Liver (tissue), 9 donors: ENCODE data around the gene TP63. TPM values are rescaled to one million over a fixed set of nuclear protein-coding genes. Genes with fewer than 3 reads are reported as not detected.

Experiments
- DNase-seq: peaks from one replicate; pipeline ENCODE4 v3.0.0-alpha.2; 2017; ENCODE audit warnings: low spot score
- H3K27ac ChIP-seq, 2 donors: one replicate each; pipeline ENCODE4 v1.7.0; 2013; ENCODE audit warnings: inconsistent platforms in 2 of 2, low read length in 2 of 2, control low read depth in 1 of 2, low read depth in 1 of 2, mild to moderate bottlenecking in 1 of 2
- H3K27me3 ChIP-seq, 4 donors: one replicate each; pipeline versions ENCODE4 v1.6.1 to v1.7.0; 2013; ENCODE audit warnings: low read length in 3 of 4, inconsistent platforms in 1 of 4, mild to moderate bottlenecking in 1 of 4, moderate library complexity in 1 of 4; ENCODE audit not compliant: control insufficient read depth in 4 of 4, insufficient read depth in 4 of 4
- H3K36me3 ChIP-seq, 4 donors: one replicate each; pipeline versions ENCODE4 v1.6.1 to v1.7.0; 2013; ENCODE audit warnings: low read length in 3 of 4, mild to moderate bottlenecking in 3 of 4, low read depth in 1 of 4, moderate library complexity in 1 of 4; ENCODE audit not compliant: control insufficient read depth in 4 of 4, insufficient read depth in 3 of 4
- H3K4me1 ChIP-seq, 4 donors: one replicate each; pipeline versions ENCODE4 v1.6.1 to v1.7.0; 2013; ENCODE audit warnings: low read length in 3 of 4, mild to moderate bottlenecking in 3 of 4, moderate library complexity in 1 of 4; ENCODE audit not compliant: control insufficient read depth in 4 of 4, insufficient read depth in 4 of 4
- H3K4me3 ChIP-seq, 3 donors: one replicate each; pipeline versions ENCODE4 v1.6.1 to v1.7.0; 2013; ENCODE audit warnings: low read length in 3 of 3, control low read depth in 1 of 3, low read depth in 1 of 3, mild to moderate bottlenecking in 1 of 3
- H3K9ac ChIP-seq, 2 donors: one replicate each; pipeline ENCODE4 v1.7.0; 2013; ENCODE audit warnings: low read length in 2 of 2, mild to moderate bottlenecking in 2 of 2, moderate library complexity in 2 of 2, control low read depth in 1 of 2, low read depth in 1 of 2
- H3K9me3 ChIP-seq, 4 donors: one replicate each; pipeline versions ENCODE4 v1.6.1 to v1.7.0; 2013; ENCODE audit warnings: low read length in 3 of 4; ENCODE audit not compliant: control insufficient read depth in 4 of 4
- EGR1 ChIP-seq, 2 donors: IDR thresholded peaks; 2 replicates each; pipeline ENCODE4 v1.6.1; 2016 to 2018; ENCODE audit warnings: antibody characterized with exemption in 2 of 2, low read depth in 2 of 2
- FOXA2 ChIP-seq: IDR thresholded peaks from 2 replicates; pipeline ENCODE4 v1.6.1; 2016; ENCODE audit warnings: antibody characterized with exemption
- GABPA ChIP-seq, 2 donors: IDR thresholded peaks in 1 of 2; conservative IDR thresholded peaks in 1 of 2; 2 replicates each; pipeline ENCODE4 v1.6.1; 2016; ENCODE audit warnings: antibody characterized with exemption in 2 of 2, mild to moderate bottlenecking in 1 of 2, moderate library complexity in 1 of 2
- HNF4A ChIP-seq, 2 donors: conservative IDR thresholded peaks; 2 replicates each; pipeline ENCODE4 v1.6.1; 2016; ENCODE audit warnings: antibody characterized with exemption in 2 of 2, mild to moderate bottlenecking in 2 of 2
- JUND ChIP-seq, 2 donors: IDR thresholded peaks; 2 replicates each; pipeline ENCODE4 v1.6.1; 2016; ENCODE audit warnings: antibody characterized with exemption in 2 of 2
- RAD21 ChIP-seq, 2 donors: IDR thresholded peaks; 2 replicates each; pipeline ENCODE4 v1.6.1; 2016; ENCODE audit warnings: antibody characterized with exemption in 2 of 2, mild to moderate bottlenecking in 2 of 2
- RXRA ChIP-seq, 2 donors: IDR thresholded peaks; 2 replicates each; pipeline ENCODE4 v1.6.1; 2017 to 2018; ENCODE audit warnings: antibody characterized with exemption in 2 of 2, mild to moderate bottlenecking in 1 of 2
- SP1 ChIP-seq: IDR thresholded peaks from 2 replicates; pipeline ENCODE4 v1.6.1; 2018; ENCODE audit warnings: antibody characterized with exemption, mild to moderate bottlenecking
- TAF1 ChIP-seq: conservative IDR thresholded peaks from 2 replicates; pipeline ENCODE4 v1.6.1; 2016; ENCODE audit warnings: antibody characterized with exemption, mild to moderate bottlenecking
- YY1 ChIP-seq: IDR thresholded peaks from 2 replicates; pipeline ENCODE4 v1.6.1; 2016; ENCODE audit warnings: antibody characterized with exemption, mild to moderate bottlenecking
- WGBS: extraction: QIAGEN DNeasy Blood & Tissue Kit; methylation state at CpG from one replicate; pipeline ENCODE4 v1.1.7; 2013; 5-methylcytosine and 5-hydroxymethylcytosine counted together
- polyA plus RNA-seq, 2 donors: library from polyadenylated mRNA; stranded (reverse) in 1 of 2; unstranded in 1 of 2; fragments of 200-250 nt in 1 of 2; fragments of >200 nt in 1 of 2; fragmentation: Nextera tagmentation in 1 of 2; extraction: Ambion mirVana in 1 of 2; gene quantifications; one replicate each; pipeline versions ENCODE4 v1.2.1 to v1.2.3, GENCODE V29; 2013 to 2015
- total RNA-seq, 2 donors: library from RNA; depleted of rRNA; stranded (reverse); fragments of >200 nt; gene quantifications; one replicate each; pipeline ENCODE4 v1.2.3, GENCODE V29; 2014
- TF ChIP-seq, protein P1 (sequence below): IDR thresholded peaks from 2 replicates; pipeline ENCODE4 v1.6.1; 2016; ENCODE audit warnings: antibody characterized with exemption
- TF ChIP-seq, protein P2 (sequence below): IDR thresholded peaks from 2 replicates; pipeline ENCODE4 v1.6.1; 2016; ENCODE audit warnings: antibody characterized with exemption, mild to moderate bottlenecking
- TF ChIP-seq, protein P3 (sequence below): IDR thresholded peaks from 2 replicates; pipeline ENCODE4 v1.6.1; 2016; ENCODE audit warnings: antibody characterized with exemption
- TF ChIP-seq, protein P4 (sequence below): IDR thresholded peaks from 2 replicates; pipeline ENCODE4 v1.6.1; 2016; ENCODE audit warnings: antibody characterized with exemption
- TF ChIP-seq, protein P5 (sequence below): fragments of 150-350 bp; IDR thresholded peaks from 2 replicates; pipeline ENCODE4 v1.5.1; 2017; ENCODE audit warnings: improper control_type of control experiment, low read depth, low read length; ENCODE audit not compliant: missing input control
- donor health status: healthy.
- donor health status: healthy.
- donor health status: healthy.
- donor health status: healthy.
- donor health status: healthy.

Gene TP63
- total and polyA plus RNA-seq, 4 donors, result under 0.01 to 0.08 (median 0.05) TPM; not detected in 1

DNA sequence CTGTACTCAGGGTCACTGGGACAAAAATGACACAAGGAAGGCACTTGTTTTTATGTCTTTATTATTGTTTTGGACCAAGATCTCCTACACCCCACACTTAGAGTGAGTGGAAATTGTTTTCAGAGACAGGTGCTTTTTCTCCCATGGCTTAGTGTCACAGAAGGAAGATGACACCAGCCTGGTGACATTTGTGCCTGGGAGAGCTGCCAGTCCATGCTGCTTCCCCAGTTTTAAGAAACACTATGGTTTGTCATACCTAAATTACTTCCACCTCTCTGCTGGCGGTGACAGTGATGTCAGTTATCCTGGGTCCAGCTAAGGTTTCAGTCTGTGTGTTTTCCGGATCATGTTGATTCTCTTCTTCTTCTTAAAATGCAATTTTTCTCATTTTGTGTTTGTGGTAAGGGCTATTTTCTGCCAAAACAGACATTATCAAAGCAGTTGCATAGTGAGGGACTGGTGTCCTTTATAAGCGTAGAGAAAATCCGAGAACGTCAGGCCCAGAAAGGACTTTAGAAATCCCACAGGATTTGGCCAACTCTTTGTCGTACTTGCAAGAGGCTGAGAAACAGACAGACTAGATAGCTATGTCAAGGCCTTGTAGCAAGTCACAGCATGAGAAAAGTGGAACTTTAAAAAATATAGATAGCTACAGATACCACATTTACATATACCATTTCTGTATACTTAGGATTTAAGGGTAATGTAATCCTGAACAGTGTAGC, 149.5 kb downstream of the TP63 start:
- no peaks in the 10 kb centered on the region for H3K27me3 ChIP-seq
- no peak for DNase-seq
- H3K4me3 ChIP-seq, result no peak overlapping the region
- no peaks in the 10 kb centered on the region for H3K4me1 ChIP-seq
- H3K27ac ChIP-seq, result no peak overlapping the region
- no peaks in the 10 kb centered on the region for H3K36me3 ChIP-seq
- no peaks in the 10 kb centered on the region for H3K9me3 ChIP-seq
- no peak overlapping the region for H3K9ac ChIP-seq
- WGBS, result 82% methylated on average over 6 of the region's 6 CpGs
- TF ChIP-seq RXRA (IDR thresholded peaks at IDR 0.05) (no peak), RAD21 (IDR thresholded peaks at IDR 0.05) (no peak), TAF1 (no peak), EGR1 (IDR thresholded peaks at IDR 0.05; ENCODE audit: low read depth in 2 of 2) (no peak), YY1 (no peak), SP1 (no peak), GABPA (IDR thresholded peaks at IDR 0.05 in 1 of 2, conservative IDR thresholded peaks at IDR 0.05 in 1 of 2) (no peak), HNF4A (conservative IDR thresholded peaks at IDR 0.05) (no peak), FOXA2 (no peak)
- TF ChIP-seq, protein P1, sequence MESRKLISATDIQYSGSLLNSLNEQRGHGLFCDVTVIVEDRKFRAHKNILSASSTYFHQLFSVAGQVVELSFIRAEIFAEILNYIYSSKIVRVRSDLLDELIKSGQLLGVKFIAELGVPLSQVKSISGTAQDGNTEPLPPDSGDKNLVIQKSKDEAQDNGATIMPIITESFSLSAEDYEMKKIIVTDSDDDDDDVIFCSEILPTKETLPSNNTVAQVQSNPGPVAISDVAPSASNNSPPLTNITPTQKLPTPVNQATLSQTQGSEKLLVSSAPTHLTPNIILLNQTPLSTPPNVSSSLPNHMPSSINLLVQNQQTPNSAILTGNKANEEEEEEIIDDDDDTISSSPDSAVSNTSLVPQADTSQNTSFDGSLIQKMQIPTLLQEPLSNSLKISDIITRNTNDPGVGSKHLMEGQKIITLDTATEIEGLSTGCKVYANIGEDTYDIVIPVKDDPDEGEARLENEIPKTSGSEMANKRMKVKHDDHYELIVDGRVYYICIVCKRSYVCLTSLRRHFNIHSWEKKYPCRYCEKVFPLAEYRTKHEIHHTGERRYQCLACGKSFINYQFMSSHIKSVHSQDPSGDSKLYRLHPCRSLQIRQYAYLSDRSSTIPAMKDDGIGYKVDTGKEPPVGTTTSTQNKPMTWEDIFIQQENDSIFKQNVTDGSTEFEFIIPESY, result no peak
- TF ChIP-seq, protein P2, sequence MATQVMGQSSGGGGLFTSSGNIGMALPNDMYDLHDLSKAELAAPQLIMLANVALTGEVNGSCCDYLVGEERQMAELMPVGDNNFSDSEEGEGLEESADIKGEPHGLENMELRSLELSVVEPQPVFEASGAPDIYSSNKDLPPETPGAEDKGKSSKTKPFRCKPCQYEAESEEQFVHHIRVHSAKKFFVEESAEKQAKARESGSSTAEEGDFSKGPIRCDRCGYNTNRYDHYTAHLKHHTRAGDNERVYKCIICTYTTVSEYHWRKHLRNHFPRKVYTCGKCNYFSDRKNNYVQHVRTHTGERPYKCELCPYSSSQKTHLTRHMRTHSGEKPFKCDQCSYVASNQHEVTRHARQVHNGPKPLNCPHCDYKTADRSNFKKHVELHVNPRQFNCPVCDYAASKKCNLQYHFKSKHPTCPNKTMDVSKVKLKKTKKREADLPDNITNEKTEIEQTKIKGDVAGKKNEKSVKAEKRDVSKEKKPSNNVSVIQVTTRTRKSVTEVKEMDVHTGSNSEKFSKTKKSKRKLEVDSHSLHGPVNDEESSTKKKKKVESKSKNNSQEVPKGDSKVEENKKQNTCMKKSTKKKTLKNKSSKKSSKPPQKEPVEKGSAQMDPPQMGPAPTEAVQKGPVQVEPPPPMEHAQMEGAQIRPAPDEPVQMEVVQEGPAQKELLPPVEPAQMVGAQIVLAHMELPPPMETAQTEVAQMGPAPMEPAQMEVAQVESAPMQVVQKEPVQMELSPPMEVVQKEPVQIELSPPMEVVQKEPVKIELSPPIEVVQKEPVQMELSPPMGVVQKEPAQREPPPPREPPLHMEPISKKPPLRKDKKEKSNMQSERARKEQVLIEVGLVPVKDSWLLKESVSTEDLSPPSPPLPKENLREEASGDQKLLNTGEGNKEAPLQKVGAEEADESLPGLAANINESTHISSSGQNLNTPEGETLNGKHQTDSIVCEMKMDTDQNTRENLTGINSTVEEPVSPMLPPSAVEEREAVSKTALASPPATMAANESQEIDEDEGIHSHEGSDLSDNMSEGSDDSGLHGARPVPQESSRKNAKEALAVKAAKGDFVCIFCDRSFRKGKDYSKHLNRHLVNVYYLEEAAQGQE, result no peak

DNA sequence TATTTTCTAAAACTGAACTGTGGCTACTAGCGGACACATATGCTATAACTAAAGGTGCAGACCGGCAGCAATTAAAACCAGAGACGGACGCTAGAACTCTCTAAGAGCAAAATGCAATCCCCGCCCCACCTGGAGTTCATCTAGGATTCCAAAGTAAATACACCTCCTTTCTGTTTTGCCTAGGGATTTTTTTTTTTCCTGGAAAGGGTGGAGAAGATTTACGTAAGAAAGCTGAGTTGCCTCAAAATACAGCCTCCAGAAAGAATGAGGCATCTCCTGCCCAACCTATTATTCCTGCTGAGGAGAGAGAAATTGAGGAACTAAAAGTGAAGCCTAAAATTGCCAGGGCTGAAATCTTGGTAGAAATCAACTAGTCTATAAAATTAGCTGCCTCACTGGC, 150.2 kb downstream of the TP63 start:
- TF ChIP-seq JUND (IDR thresholded peaks at IDR 0.05) (no peak), RXRA (IDR thresholded peaks at IDR 0.05) (no peak), EGR1 (IDR thresholded peaks at IDR 0.05; ENCODE audit: low read depth in 2 of 2) (no peak), HNF4A (conservative IDR thresholded peaks at IDR 0.05) (no peak), RAD21 (IDR thresholded peaks at IDR 0.05) (no peak)
- TF ChIP-seq, protein P3, sequence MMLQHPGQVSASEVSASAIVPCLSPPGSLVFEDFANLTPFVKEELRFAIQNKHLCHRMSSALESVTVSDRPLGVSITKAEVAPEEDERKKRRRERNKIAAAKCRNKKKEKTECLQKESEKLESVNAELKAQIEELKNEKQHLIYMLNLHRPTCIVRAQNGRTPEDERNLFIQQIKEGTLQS, result no peak
- TF ChIP-seq, protein P1, result no peak
- TF ChIP-seq, protein P4, sequence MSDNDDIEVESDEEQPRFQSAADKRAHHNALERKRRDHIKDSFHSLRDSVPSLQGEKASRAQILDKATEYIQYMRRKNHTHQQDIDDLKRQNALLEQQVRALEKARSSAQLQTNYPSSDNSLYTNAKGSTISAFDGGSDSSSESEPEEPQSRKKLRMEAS, result no peak
- TF ChIP-seq, protein P5, sequence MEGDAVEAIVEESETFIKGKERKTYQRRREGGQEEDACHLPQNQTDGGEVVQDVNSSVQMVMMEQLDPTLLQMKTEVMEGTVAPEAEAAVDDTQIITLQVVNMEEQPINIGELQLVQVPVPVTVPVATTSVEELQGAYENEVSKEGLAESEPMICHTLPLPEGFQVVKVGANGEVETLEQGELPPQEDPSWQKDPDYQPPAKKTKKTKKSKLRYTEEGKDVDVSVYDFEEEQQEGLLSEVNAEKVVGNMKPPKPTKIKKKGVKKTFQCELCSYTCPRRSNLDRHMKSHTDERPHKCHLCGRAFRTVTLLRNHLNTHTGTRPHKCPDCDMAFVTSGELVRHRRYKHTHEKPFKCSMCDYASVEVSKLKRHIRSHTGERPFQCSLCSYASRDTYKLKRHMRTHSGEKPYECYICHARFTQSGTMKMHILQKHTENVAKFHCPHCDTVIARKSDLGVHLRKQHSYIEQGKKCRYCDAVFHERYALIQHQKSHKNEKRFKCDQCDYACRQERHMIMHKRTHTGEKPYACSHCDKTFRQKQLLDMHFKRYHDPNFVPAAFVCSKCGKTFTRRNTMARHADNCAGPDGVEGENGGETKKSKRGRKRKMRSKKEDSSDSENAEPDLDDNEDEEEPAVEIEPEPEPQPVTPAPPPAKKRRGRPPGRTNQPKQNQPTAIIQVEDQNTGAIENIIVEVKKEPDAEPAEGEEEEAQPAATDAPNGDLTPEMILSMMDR, result no peak
- WGBS, result 78% methylated on average over 6 of the region's 6 CpGs
- H3K27ac ChIP-seq, result no peak overlapping the region
- H3K4me1 ChIP-seq, result no peaks in the 10 kb centered on the region
- DNase-seq, result no peak
- H3K4me3 ChIP-seq, result no peak overlapping the region
- H3K9me3 ChIP-seq, result no peaks in the 10 kb centered on the region
- no peaks in the 10 kb centered on the region for H3K27me3 ChIP-seq
- no peak overlapping the region for H3K9ac ChIP-seq
- H3K36me3 ChIP-seq, result no peaks in the 10 kb centered on the region
